GM18502 (cell line): Measurements from ENCODE around the gene ZNF683.
"Not testable (repeated sequence)": the region's sequence is repeated elsewhere in the genome, so short reads cannot be mapped to it uniquely, and the experiment has no call there.

Experiments
- ATAC-seq: cut with Tn5 transposase; IDR thresholded peaks from one replicate; pipeline ENCODE4 v1.9.1; 2021; ENCODE audit warnings: mild to moderate bottlenecking; ENCODE audit not compliant: unreplicated experiment, poor library complexity

ZNF683 gene

GRCh38 chr1:26372611-26373010 is at the start of gene ZNF683:
Gene ZNF683 (minus strand): TSS chr1:26372750. CDS start chr1:26368571, 4,179 bp downstream.
- not testable (repeated sequence) for ATAC-seq

DNA sequence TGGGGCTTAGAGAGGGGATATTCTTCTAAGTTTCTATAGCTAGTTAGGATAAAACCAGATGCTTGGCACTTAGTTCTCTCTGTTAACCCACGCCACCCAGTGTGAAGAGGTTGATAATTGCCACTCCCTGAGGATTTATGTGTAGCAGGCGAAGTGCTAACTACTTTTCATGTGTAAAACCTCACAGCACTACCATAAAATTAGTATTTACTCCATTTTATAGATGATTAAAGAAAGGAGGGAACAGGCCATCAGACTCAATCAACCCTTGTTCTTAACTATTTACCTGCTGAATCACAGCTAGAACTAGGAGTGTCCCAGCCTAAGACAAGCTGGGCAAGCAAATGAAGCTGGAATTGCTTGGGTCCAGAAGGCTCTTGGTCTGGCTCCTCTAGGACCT is 46.9 kb upstream of the ZNF683 start:
- ATAC-seq: no peak

GRCh38 chr1:26418865-26419349 is 46.4 kb upstream of the ZNF683 start:
- no peak for ATAC-seq

DNA sequence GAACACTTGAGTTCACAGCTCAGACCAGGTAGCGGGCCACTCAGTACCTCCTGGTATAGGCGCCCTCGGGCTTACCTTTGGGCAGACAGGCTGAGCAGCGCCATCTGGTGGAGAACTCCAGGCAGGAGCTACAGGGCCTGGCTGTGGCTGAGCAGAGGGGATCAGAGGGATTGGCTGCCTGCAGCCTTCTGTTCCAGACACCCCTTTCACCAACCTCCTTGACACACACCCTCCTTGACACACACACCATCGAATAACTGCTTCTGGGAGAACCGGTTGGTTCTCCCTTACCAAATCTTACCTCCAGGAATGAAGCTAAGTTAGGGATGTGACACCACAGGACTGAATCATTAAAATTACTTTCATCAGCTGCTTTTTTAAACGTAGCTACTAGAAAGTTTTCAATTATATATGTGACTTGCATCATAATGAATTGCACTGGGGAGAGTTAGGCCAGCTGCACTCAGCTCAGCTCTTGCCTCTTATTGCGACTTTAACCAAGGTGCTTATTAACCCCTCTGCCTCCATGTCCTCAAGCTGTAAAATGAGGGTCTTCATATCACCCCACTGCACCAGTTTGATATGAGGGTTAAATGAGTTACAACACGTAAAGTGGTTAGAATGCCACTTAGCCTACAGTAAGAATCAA is 44.7 kb upstream of the ZNF683 start:
- peak; percentile 68 for ATAC-seq

- ATAC-seq: no peak
These were observed 40.5 kb upstream of the ZNF683 start for GRCh38 chr1:26413031-26413430.

DNA sequence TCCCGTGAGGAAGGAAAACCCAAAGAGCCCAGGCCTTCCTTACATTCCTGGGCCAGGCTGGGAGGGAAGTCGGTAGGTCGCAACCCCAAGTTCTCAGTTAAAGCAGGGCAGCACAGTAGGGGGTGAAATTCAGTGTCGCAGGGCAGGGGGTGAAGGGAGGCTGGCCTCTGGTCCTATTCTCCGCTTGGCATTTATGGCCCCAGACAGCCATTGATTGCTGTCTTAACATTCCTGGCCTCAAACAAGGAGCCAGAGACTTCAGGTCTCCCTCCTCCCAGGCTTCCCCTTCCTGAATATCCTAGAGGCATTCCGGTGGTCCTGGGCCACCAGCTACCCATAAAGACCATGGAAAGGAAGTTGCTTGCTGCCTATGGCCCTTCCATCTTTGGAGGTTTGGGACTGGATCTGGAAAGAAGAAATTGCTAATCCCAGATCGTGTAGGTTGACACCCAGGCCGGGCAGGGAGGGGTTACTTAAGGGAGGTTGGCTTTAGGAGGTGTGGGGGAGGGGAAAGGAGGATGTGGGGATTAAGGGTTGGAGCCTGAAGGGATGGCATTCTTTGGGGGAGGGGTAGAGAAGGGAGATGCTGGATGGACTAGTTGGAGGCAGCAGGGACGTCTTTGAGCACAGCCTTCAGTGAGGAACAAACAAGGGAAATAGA is 39.8 kb upstream of the ZNF683 start:
- ATAC-seq: no peak

DNA sequence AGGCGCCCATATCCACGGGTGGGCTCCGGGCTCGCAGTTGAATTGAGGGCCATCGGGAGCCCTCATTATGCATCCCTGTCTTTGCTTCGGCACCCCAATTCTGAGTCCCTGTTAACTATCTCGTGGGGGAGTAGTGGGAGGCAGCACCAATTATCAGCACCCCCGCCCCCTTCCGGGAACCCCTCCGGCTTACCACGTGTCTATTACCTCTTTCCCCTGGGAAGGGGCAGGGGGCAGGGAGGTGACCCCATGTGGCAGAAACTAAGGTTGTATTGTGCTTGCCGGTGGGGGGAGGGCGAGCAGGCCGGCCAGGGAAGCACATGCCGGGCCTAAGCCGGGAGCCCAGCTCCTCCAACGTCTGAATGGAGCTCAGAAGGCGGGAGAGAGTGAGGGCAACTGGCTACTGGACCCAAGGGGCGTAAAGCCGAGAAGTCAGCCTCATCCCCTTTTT is 39.1 kb upstream of the ZNF683 start:
- ATAC-seq: no peak

DNA sequence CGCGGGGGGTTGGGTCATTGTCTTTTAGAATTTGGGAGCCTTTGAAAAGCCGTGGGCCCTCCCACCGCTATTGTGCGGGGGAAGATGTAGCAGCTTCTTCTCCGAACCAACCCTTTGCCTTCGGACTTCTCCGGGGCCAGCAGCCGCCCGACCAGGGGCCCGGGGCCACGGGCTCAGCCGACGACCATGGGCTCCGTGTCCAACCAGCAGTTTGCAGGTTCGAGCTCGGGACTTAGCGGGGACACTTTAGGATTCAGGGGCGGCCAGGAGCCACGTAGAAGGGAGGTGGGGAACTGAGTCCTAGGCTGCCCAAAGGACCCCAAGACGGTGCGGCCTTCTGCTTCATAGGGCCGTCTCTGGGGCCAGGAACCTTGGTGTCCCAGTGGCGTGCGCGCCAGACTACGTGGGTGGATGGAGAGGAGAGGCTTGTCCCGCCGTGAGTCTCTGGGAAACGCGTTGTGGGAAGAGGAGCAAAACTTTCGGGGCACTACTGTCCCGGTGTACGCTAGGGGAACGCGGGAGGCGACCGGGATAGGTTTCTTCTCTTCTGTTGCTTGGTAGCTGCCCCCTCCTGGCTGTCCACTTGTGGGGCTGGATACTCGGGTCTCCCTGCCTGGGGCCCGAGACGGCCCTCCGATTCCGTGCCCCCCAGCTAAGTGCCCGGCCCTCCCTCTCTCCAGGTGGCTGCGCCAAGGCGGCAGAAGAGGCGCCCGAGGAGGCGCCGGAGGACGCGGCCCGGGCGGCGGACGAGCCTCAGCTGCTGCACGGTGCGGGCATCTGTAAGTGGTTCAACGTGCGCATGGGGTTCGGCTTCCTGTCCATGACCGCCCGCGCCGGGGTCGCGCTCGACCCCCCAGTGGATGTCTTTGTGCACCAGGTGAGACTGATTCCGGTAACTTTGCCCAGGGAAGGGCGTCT is 38.4 kb upstream of the ZNF683 start, which contains the start of gene LIN28A:
Gene LIN28A, plus strand, starts transcription at position 112 of the 918 bp plus-strand sequence. Its CDS starts 75 bp downstream, at position 187.
- ATAC-seq: no peak

DNA sequence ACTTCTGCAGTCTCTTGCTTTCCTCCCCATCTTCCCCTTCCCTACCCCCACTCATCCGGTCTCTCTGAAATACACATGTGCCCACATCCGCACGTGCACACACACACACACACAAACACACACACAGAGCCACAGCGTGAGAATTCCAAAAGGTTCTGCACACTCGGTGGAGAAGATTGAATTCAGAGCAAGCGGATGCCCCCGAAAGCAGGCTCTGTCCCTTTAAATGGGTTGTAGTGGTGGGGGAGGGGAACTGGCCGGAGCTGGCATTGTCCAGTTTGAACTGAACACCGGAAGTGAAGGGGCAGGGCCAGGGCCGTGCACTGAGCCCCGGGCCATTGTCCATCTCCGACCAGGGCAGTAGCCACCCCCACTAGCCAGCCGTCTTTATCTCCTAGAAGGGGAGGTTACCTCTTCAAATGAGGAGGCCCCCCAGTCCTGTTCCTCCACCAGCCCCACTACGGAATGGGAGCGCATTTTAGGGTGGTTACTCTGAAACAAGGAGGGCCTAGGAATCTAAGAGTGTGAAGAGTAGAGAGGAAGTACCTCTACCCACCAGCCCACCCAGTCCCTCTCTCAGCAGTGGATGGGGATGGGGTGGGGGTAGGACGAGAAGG is 36.7 kb upstream of the ZNF683 start:
- no peak for ATAC-seq

DNA sequence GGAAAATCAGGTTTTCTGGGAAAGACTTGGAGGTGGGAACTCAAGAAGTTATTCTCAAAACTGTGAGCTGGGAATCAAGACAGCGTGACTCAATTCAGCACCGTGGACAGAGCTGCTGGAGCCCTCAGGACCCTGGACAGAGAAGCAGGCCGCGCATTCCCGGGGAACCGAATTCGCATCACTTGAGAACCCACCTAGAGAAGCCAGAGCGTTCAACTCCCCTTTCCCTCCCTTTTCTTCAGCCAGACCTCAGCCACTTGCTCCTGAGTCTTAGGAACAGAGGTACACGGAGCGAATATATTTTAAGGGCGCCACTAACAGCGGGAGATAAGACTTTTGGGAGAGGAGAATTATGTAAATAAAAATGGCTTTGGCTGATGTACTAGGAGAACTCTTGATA is 36.1 kb upstream of the ZNF683 start:
- ATAC-seq: no peak

- ATAC-seq: no peak
These were observed 32.8 kb upstream of the ZNF683 start for GRCh38 chr1:26405281-26405915.

DNA sequence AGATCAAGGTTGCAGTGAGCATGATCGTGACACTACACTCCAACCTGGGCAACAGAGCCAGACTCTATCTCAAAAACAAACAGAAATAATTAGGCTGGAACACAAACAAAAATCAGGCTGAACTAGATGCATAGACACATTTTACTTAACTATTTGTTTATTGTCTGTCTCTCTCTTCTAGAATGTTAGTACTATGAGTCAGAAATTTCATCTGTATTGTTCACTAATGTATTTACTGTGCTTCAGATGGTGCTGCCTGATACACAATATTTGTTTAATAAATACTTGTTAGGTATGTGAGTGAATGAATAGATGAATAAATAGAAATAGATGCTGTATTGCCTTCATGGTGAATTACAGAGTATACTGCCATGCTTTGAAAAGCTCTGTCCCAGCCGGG is 32.1 kb upstream of the ZNF683 start:
- ATAC-seq: no peak

DNA sequence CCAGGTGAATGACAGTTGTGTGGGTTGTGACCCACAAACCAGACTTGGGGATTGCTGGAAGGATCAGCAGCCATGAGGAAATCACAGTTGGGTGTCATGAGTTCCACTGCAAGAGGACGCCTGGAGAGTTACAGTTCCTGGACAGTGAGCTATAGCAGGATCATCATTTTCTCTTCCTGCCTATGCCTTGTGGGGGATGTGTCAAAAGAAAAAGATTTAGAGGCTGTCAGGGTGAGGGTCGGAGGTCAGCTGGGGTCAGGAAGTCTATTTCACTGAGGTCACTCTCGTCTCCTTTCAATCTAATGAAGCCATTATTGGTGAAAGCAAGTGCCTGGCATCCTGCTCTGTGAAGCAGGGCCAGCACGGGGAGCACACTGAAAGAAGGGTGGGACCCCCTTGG is 31.1 kb upstream of the ZNF683 start:
- ATAC-seq: no peak

DNA sequence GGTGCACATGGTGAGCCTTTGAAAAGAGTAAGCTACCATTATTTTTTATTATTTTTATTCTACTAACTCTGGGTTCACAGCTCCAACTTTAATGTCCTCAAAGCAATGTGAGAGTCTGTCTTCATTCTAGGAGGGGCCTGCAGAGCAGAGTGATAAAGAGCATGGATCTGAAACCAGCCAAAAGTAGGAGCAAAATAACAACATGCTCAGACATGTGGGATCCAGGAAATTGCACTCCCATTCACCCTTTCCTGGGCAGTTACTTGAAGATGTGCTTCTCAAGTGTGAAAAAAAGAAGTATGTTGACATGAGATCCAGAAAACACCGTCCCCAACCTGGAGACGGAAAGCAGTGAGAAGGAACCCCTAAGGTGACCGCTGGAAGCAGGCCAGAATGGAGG is 29.3 kb upstream of the ZNF683 start:
- ATAC-seq: no peak

- no peak for ATAC-seq
These were observed 26.5 kb upstream of the ZNF683 start for GRCh38 chr1:26399034-26399433.

- no peak for ATAC-seq
These were observed 23.2 kb upstream of the ZNF683 start for GRCh38 chr1:26395754-26396153.

GRCh38 chr1:26391450-26391849 is 18.9 kb upstream of the ZNF683 start:
- ATAC-seq: no peak

DNA sequence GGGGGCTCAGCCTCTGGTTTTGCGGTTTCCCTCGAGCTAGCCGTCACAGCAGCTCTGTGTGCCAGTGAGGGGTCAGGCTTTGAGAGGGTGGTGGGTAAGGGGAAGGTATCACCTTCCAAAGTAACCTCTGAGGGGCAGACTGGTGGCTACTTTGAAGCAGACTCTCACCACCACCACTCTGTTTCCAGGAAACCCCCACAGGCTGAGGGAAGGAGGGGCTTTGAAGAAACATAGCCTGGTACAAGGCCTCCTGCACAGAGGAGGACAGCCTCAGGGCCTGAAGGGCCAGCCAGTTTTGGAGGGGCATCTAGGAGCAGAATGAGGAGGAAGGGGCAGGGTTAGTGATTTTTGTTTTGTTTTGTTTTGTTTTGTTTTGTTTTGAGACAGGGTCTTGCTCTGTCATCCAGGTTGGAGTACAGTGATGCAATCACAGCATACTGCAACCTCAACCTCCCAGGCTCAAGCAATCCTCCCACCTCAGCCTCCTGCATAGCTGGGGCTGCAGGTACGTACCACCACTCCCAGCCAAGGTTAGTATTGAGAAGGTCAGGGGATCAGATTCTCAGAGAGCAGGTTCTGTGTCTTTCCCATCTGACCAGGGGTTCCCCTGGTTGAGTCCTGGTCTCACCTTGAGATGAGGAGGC is 17.2 kb upstream of the ZNF683 start:
- ATAC-seq: no peak

DNA sequence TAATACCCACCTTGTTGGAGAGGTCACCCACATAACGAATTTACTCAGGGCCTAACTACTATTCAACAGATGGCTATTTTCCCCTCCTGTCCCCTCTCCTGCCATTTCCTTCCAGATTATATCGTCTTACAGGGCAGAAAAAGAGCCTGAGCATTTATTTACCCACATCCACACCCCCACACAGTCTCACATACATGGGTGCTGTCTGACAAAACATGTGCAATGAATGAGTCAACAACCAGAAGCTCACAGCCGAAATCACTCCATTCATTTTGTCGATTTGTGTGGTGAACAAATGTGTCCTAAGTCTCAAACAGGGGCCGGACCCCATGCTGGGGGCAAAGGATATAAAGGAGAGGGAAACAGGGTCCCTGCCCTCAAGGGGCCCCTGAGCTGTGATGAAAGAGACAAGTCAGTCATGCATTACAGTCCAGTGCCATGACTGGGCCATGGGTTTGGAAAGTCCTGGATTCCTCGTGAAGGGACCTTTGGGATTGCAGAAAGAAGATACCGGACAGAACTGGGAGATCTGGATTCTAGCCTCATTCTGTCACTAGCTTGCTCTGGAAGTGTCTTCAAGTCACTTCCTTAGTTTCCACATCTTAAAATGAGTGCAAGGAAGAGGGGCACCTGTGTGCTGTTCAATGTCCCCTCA is 16.4 kb upstream of the ZNF683 start:
- no peak for ATAC-seq
